Measurements from ENCODE around the gene ABCG4.
"Not testable (repeated sequence)": the region's sequence is repeated elsewhere in the genome, so short reads cannot be mapped to it uniquely, and the experiment has no call there.

ABCG4 gene

DNA sequence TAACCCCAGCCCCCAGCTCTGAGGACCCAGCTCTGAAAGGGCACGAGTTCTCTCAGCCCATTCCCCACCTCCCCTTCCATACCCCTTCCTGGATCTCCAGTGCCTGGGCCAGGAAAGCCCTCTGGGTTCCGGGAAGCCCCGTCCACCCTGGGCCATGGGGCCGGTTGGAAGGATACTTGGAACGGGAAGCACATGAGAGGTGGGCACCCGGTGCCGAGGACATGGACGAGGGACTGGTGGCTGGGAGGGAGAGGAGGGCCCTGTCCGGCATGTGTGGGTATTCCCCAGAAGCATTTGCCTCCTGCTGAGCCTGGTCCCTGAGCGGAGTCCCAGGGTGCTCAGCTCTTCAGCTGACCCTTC lies 32.6 kb upstream of the ABCG4 start:
- no peak for DNase-seq

DNA sequence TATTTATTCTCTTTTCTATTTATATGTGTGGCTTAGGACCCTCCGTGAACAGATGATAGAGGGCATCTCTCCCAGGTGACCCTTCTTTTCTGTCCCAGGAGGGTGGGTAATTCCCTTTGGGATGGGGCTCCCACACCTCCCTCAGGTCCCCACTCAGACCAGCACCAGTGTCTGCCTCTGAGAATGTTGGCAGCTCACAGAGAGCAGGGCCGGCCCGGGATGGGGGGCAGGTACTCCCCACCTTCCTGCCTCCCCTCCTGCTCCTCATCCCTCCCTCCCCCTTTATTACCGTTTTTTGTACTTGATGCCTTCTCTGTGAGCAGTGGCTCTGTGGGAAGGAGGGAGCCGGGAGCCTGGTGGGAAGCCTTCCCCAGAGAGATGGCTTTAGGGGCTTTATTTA lies 32.3 kb upstream of the ABCG4 start:
- no peak for DNase-seq

DNA sequence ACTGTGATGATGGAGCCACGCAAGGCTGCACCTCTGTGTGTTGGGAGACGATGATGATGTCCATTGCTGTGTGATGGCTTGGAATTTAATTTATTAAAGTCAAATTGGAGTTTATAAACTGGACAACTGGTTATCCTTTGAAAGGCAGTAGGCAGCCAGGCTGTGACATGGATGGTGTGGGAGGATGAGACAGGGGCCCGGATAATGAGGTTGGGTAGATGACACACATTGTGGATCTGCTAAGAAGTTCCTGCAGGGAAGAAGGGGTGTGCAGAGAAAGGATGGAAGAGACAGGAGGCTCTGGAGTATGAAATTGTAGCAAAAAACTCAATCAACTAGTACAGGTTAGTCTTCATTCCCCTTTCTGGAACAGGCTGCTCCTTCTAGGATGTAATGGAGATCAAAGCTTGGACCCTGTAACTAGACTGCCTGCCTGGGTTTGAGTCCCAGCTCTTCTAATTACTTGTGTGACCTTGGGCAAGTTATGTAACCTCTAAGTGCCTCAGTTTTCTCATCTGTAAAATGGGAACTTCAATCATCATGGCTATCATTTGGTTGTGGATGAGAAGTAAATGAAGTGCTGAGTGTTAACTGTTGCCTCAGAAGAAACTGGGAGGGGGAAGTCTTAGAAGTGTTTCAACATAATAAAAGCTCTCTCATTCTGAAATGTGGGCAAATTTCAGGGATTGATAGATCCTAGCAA lies 31.7 kb upstream of the ABCG4 start:
- DNase-seq = no peak

GRCh38 chr11:119118227-119118626 lies 30.6 kb upstream of the ABCG4 start:
- no peak for DNase-seq

GRCh38 chr11:119118946-119119345 lies 29.9 kb upstream of the ABCG4 start:
- DNase-seq = no peak

DNA sequence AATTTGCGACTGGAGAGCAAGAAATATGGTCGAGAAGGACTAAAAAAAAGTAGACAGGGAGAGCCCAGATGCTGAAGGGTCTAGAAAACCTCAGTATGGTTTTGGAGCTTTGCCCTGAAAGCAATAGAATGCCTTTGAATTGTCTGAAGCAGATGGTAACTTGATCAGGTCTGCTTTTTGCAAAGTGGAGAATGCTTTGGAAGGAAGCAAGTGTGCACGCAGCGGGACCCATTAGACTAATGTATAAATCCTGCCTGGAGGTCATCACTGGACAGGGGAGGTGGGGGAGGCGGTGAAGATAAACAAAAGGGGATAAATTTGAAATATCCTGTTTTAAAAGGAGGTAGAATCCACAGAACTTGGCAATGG lies 28.2 kb upstream of the ABCG4 start:
- no peak for DNase-seq

GRCh38 chr11:119121008-119121810 lies 27.6 kb upstream of the ABCG4 start, which contains the start of gene HINFP:
TSS of gene HINFP (plus strand) at chr11:119121580. CDS start at chr11:119126945, 5,365 bp downstream.
- peak; percentile 100 for DNase-seq

DNA sequence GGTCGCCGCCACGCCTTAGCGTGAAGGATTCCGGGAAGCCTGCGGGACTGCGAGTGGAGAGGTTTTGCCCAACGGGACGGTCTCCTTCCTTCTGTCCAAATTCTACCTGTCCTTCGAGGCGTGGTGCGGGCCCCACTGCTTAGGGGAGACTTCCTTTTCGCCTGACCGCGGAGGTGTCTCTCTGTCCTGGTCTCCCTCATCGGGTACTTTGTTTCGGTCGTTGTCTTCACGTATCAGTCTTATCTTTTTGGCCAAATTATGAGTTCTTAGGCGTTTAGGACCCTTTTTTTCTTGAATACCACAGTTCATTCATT lies 27.1 kb upstream of the ABCG4 start:
- DNase-seq = no peak

- no peak for DNase-seq
Observed at GRCh38 chr11:119125821-119126220, 23.0 kb upstream of the ABCG4 start.

- DNase-seq = no peak
Observed at GRCh38 chr11:119126675-119127268, 22.1 kb upstream of the ABCG4 start.

- DNase-seq = no peak
Observed at GRCh38 chr11:119130662-119131061, 18.2 kb upstream of the ABCG4 start.

GRCh38 chr11:119134389-119134978 lies 14.4 kb upstream of the ABCG4 start:
- no peak for DNase-seq

DNA sequence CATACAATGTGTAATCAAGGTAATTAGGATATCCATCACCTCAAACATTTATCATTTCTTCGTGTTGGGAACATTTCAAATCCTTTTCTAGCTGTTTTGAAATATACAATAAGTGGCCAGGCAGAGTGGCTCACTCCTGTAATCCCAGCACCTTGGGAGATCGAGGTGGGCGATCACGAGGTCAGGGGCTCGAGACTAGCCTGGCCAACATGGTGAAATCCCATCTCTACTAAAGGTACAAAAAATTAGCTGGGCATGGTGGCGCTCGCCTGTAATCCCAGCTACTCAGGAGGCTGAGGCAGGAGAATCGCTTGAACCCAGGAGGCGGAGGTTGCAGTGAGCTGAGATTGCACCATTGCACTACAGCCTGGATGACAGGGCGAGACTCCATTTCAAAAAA lies 9.6 kb upstream of the ABCG4 start:
- DNase-seq = not testable (repeated sequence)

DNA sequence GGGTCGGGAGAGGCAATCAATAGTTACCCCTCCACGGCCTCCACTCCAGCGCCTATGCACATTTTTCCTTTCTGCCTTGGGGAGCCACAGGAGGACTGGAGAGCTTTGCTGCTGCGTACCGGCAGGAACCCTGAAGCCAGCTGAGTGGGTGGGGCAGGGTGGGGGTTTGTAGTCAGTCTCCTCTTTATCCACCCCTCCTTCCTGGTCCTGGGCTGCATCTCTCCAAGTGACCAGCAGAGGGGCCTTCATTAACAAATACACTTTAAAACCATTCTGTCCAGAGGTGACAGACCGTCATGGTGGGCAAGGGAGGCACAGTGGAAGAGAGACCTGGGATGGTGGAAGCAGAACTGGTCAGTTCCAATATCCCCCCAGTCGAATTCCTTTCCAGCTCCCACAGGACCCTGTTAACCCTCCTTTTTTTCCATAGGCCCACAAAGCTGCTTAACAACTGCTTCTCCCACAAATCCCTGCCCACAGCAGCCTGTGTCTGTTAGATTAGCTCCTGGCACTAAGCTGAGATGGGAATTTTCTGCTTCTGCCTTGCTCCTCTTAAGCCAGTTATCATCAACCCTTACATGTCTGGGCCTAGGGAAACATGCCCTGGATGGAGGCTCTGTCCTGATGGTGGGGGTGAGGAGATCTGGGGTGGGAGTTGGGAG lies 3.9 kb upstream of the ABCG4 start:
- peak; percentile 92 for DNase-seq

- DNase-seq = no peak
Observed at GRCh38 chr11:119145551-119145950, 3.3 kb upstream of the ABCG4 start.

- no peak for DNase-seq
Observed at GRCh38 chr11:119147604-119148333, 1.1 kb upstream of the ABCG4 start.

GRCh38 chr11:119148720-119149017 lies 183 bp upstream of the ABCG4 start:
- DNase-seq = no peak

GRCh38 chr11:119149786-119150275 lies 979 bp downstream of the ABCG4 start:
- no peak for DNase-seq

GRCh38 chr11:119152043-119152442 lies 3.2 kb downstream of the ABCG4 start:
- no peak for DNase-seq

- DNase-seq = no peak
Observed at GRCh38 chr11:119152604-119153003, 3.8 kb downstream of the ABCG4 start.

GRCh38 chr11:119153049-119153818 lies 4.4 kb downstream of the ABCG4 start:
- DNase-seq = peak; percentile 74

DNA sequence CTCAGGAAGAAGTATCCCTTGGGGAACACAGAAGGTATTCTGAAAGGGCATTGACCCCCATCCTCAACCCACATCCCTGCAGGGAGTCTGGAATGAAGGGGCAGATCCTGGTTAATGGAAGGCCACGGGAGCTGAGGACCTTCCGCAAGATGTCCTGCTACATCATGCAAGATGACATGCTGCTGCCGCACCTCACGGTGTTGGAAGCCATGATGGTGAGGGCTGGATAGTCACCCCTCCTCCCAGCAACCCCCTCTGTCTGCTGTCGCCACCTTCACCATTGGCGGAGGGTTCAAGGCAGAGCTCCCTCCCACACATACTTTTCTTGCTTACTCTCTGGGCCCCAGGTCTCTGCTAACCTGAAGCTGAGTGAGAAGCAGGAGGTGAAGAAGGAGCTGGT lies 5.3 kb downstream of the ABCG4 start:
- DNase-seq = no peak

Measured in islet precursor cell (in vitro differentiated cells).